22Rv1 (cell line): ENCODE results near the gene ROBO4.

Source experiments
- CTCF ChIP-seq: fragments of 450-650 bp; IDR thresholded peaks from 2 replicates; pipeline ENCODE4 v1.5.1; 2017; ENCODE audit warnings: mild to moderate bottlenecking
- ZFX ChIP-seq: fragments of 450-650 bp; IDR thresholded peaks from 2 replicates; pipeline ENCODE4 v1.6.1; 2017; ENCODE audit warnings: antibody characterized with exemption, borderline replicate concordance

- TF ChIP-seq ZFX (no peak), CTCF (no peak)
Observed at GRCh38 chr11:124943254-124943616, 45.6 kb upstream of the ROBO4 start.
